NCI-H1436 treated with DMSO at 0.1 percent for 48 hours (cell line): Measurements from ENCODE around the gene ATXN2.
"Not testable (repeated sequence)": the region's sequence is repeated elsewhere in the genome, so short reads cannot be mapped to it uniquely, and the experiment has no call there.

Experiments used
- DNase-seq: peaks from one replicate; lab custom pipeline; 2025; lab: John Stamatoyannopoulos, UW

Gene ATXN2

DNA sequence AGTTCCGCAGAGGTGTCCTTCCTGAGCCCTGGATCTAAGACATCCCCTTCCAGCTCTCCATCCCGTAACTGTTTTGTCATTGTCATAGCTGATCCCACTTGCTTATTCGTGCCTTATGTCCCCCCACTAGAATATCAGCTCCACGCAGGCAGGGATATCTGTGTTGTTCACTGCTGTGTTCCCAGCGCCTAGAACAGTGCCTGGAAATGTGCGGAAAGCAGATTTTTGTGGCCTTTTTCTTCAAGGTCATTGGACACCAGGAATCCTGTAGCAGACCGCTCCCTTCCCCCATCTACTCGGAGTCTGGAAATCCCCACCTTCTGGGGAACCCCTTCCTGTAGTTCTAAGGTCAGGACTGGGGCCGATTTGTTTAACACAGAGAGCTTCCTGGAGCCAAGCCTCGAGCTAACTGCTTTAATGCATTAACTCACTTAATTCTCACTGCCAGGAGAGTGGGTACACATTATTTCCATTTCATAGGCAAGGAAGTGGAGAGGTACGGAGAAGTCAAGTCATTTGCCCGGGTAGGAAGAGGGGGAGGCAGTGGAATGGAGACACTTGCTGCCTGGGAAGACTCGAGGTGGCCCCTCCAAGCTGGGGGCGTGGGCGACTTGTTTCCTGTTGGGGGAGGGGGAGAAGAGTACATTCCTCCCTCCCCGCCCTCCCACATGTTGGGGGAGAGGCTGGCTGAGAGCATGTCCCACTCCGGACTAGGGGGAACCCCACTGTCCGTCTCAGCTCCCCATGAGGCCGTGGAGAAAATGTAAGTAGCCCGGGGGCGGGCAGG, 194.6 kb downstream of the ATXN2 start:
- no peak for DNase-seq

DNA sequence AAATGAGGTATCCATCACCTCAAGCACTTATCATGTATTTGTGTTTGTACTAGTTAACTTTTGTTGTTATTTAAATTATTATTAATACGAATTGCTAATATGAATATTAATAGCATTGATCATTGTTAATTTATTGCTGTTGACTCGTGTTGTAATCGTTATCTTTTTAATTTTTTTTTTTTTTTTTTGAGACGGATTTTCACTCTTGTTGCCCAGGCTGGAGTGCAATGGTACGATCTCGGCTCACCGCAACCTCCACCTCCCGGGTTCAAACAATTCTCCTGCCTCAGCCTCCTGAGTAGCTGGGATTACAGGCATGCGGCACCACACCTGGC, 196.7 kb downstream of the ATXN2 start:
- not testable (repeated sequence) for DNase-seq
